IPS-11a (cell line): Measurements from ENCODE around the gene SLC47A2.

ENCODE experiments used
- H3K4me3 ChIP-seq: one replicate; pipeline ENCODE4 v1.5.1; 2013; ENCODE audit warnings: low read depth, low read length, control low read depth

Gene SLC47A2

GRCh38 chr17:19728084-19728495 lies 11.7 kb upstream of the SLC47A2 start:
- H3K4me3 ChIP-seq: no peak overlapping the region

GRCh38 chr17:19727501-19728078 lies 11.2 kb upstream of the SLC47A2 start:
- no peak overlapping the region for H3K4me3 ChIP-seq

GRCh38 chr17:19726631-19727376 lies 10.4 kb upstream of the SLC47A2 start:
- H3K4me3 ChIP-seq: no peak overlapping the region

GRCh38 chr17:19725486-19725885 lies 9.1 kb upstream of the SLC47A2 start:
- H3K4me3 ChIP-seq: no peak overlapping the region

- no peak overlapping the region for H3K4me3 ChIP-seq
These were observed 8.4 kb upstream of the SLC47A2 start for GRCh38 chr17:19724501-19725420.

- no peak overlapping the region for H3K4me3 ChIP-seq
These were observed 7.6 kb upstream of the SLC47A2 start for GRCh38 chr17:19723964-19724363.

GRCh38 chr17:19720631-19721426 lies 4.4 kb upstream of the SLC47A2 start:
- H3K4me3 ChIP-seq: no peak overlapping the region

GRCh38 chr17:19720210-19720475 lies 3.8 kb upstream of the SLC47A2 start:
- H3K4me3 ChIP-seq: no peak overlapping the region

GRCh38 chr17:19719355-19720209 lies 3.2 kb upstream of the SLC47A2 start:
- no peak overlapping the region for H3K4me3 ChIP-seq

GRCh38 chr17:19718613-19719354 lies 2.4 kb upstream of the SLC47A2 start:
- no peak overlapping the region for H3K4me3 ChIP-seq

- no peak overlapping the region for H3K4me3 ChIP-seq
These were observed 1.7 kb upstream of the SLC47A2 start for GRCh38 chr17:19718041-19718612.

- H3K4me3 ChIP-seq: no peak overlapping the region
These were observed 1.1 kb upstream of the SLC47A2 start for GRCh38 chr17:19717411-19717908.

GRCh38 chr17:19717031-19717360 lies 612 bp upstream of the SLC47A2 start:
- H3K4me3 ChIP-seq: no peak overlapping the region

GRCh38 chr17:19714542-19715411 lies 1.6 kb downstream of the SLC47A2 start:
- no peak overlapping the region for H3K4me3 ChIP-seq

GRCh38 chr17:19713901-19714361 lies 2.5 kb downstream of the SLC47A2 start:
- H3K4me3 ChIP-seq: no peak overlapping the region

GRCh38 chr17:19713462-19713861 lies 2.9 kb downstream of the SLC47A2 start:
- no peak overlapping the region for H3K4me3 ChIP-seq

GRCh38 chr17:19712436-19713004 lies 3.9 kb downstream of the SLC47A2 start:
- H3K4me3 ChIP-seq: no peak overlapping the region

GRCh38 chr17:19709841-19710240 lies 6.5 kb downstream of the SLC47A2 start:
- no peak overlapping the region for H3K4me3 ChIP-seq
